Stimulated activated CD8-positive, alpha-beta memory T cell treated with anti-CD3 and anti-CD28 coated beads, Interleukin-7, amount 100 ng/mL, for 1 hour (primary cell): ENCODE measurements around the gene ACTR3.
"Not testable (repeated sequence)": the region's sequence is repeated elsewhere in the genome, so short reads cannot be mapped to it uniquely, and the experiment has no call there.

ENCODE experiments used
- DNase-seq, 2 donors: peaks; one replicate each; pipeline ENCODE4 v3.0.0-alpha.2; 2020; ENCODE audit warnings: low read depth in 2 of 2

Gene ACTR3

DNA sequence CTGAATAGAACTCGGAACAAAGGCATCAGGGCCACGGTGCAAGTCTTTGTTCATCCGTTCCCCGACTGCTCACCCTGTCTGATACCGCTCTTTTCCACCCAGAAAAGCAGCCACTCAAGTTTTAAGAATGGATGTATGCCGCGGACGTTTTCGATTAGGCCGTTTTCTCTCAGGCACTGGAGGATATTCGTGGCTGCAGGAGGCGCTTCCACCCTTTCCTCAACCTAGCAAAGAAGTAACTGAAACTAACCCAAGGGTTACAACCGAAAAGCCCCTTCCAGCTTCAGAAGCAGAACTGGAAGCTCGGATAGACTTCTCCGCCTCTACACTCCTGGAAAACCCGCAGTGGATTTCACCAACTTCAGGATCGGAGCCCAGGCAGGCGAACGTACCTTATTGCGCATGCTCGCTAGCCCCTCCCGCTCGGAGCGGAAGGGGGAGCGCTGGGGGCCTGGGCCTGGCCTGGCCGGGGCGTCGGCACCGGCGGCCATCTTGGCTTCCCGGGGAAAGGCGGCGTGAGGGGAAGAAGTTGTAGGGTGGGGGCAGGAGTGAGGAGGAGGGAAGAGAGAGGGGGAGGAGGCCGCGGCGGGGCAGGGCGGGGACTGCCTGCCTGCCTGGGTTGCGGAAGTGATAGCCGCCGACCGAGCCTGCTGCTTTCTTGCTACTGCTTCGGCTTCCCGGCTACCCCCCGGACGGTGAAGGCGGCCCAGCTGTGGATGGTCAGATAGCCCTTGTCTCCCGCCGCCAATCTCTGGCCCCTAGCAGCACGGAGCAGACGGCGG, at the start of gene ACTR3:
Gene ACTR3 (plus strand): TSS at position 619 of the 782 bp plus-strand sequence. CDS start 191 bp downstream, outside the sequence.
- DNase-seq = peak; percentile 95 to 97

DNA sequence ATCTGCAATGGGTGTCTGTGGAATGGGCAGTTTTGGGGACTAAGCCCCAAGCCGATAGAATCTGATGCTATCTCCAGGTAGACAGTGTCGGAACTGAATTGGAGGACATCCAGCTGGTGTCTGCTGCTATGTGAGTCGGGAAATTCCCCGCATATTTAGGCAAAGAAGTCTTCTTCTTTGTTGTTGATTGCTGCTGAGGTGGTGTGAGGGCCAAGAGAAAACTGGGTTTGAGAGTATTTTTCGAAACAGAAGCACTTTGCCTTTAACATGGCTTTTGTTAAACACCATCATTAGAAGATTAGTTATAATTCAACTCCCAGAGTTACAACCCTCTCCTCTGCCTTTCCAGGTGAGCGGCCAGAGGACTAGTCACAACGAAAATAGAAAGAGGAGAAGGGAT, 49.4 kb upstream of the ACTR3 start:
- DNase-seq = no peak

DNA sequence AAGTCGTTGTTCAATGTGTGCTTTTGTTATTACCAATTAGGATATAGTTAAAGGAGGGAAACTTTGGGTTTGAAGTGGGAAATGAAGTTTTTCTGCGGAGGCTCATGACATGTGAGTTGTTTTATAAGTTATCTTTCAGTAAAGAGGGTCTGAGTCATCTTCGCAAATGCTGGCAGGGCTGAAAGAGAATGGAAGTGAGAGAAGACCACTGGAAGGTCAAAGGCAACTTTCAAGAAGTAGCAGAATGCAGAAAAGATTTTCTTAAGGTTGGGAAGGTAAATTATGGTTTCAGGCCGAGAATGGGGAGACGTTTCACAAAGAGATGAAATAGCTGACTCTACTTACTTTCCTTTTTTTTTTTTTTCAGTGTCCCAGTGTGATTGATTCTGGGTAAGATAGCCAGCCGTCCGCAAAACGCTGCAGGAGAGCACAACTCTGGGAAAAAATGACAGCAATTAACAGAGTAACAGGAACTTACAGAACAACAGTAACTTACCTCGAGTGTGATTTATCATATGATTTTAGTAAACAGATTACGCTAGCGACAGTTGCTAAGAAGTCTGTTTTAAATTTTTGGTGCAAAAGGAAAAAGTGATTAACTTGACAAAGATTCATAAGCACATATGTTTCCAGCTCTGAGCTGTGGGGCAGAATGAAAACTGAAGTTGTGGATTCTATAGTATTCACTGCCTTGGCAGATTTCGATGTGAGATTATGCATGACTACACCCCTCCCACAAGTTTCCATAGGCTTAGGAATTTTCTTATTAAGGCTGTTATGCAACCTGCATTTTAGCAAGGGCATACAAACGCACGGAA, 46.8 kb upstream of the ACTR3 start:
- no peak for DNase-seq

DNA sequence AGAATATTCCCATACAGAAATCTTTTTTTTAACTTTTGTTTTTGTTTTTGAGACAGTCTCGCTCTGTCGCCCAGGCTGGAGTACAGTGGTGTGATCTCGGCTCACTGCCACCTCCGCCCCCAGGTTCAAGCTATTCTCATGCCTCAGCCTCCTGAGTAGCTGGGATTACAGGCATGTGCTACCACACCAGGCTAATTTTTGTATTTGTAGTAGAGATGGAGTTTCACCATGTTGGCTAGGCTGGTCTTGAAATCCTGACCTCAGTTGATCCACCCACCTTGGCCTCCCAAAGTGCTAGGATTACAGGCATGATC, 46.2 kb upstream of the ACTR3 start:
- not testable (repeated sequence) for DNase-seq

DNA sequence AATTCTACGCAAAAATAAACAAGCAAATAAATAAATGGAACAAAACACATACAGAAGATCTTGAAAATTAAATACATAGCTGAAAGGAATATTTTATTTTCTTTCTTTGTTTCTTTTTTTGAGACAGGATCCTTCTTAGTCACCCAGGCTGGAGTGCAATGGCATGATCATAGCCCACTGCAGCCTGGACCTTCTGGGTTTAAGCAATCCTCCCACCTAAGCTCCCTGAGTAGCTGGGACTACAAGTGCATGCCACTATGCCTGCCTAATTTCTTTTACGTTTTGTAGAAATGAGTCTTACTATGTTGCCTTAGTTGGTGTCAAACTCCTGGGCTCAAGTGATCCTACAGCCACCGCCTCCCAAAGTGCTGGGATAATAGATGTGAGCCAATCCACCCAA, 44.6 kb upstream of the ACTR3 start:
- DNase-seq = no peak

DNA sequence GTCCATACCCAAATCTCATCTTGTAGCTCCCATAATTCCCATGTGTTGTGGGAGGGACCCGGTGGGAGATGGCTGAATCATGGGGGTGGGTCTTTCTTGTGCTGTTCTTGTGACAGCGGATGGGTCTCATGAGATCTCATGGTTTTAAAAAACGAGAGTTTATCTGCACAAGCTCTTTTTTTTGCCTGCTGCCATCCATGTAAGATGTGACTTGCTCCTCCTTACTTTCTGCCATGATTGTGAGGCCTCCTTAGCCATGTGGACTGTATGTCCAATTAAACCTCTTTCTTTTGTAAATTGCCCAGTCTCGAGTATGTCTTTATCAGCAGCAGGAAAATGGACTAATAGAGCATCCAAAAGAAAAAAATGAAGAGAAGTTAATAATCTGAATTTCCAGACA, 44.1 kb upstream of the ACTR3 start:
- not testable (repeated sequence) for DNase-seq

DNA sequence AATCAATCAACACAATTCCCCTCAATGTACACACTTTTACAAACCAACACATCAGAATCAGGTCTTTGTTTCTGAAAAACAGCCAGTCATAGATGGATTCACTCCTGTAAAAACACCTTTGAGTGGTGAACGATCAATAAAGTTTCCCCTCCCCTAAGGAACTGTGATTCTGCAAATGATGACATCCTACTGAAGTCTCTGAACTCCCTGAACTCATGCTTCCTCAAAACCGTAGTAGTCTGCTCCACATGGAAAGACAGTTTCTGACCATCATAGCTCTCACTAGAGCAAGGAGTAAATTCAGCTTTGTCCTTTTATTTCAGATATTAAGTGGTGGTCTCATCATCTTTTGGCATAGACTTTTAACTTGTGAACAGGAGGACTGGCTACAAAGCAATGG, 43.5 kb upstream of the ACTR3 start:
- DNase-seq = no peak

DNA sequence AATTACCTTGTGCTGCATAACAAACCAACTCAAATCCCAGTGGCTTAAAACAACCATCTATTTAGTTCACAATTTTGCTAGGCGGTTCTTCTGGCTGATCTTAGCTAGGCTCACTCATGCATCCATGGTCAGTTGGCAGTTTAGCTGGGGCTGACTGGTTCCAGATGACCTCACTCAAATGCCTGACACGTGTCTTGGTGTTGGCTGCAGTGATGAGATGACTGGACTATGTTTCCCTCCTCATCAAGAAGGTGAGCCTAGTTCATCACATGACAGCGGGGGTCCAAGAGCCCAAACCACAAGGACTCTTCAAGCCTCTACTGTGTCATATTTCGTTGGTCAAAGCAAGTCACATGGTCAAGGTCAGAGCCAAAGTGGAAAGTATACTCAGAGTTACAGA, 42.7 kb upstream of the ACTR3 start:
- DNase-seq = no peak

DNA sequence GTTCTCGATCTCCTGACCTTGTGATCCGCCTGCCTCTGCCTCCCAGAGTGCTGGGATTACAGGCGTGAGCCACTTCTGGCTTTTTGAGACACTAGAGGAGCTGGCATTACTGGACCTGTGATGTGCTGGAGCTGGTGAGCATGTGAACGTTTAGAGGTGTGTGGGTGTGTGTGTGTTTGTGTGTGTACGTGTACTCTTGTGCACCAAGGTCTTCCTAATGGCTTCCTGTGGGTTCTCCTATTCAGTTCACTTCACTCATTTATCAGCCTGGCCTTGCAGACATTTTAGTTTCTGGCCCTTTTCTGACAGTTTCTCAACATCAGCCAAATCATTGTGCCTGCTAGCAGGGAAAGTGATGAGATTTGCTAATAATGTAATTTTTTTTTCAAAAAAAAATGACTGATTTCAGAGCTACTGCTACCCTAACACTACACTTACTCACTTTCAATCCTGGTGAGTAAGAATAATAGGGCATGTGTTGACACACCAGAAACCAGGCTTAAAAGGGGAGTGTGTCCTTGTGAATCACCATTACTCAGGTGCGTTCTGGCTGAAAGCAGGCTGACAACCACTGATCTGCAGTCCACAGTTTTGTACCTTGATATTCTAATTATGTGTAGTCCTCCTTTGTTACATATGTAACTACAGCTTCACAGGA, 41.0 kb upstream of the ACTR3 start:
- DNase-seq = no peak

DNA sequence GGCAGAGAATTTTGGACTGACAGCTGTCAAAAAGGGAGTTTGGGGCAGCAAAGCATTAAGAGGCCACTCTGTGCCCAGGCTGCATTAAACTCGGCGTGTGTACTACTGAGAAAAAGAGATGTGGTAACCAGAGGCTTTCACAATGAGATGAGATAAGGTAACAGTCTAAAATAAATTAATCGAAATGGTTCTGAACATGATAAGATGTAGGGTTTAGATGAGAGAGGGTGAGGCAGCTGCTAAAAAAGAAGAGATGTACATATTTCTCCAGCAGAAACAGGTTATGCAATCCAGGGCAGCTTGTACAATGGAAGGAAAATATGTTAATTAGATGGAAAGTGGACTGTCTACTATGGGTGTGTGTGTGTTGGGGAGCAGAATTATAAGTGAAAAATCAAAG, 39.2 kb upstream of the ACTR3 start:
- no peak for DNase-seq

DNA sequence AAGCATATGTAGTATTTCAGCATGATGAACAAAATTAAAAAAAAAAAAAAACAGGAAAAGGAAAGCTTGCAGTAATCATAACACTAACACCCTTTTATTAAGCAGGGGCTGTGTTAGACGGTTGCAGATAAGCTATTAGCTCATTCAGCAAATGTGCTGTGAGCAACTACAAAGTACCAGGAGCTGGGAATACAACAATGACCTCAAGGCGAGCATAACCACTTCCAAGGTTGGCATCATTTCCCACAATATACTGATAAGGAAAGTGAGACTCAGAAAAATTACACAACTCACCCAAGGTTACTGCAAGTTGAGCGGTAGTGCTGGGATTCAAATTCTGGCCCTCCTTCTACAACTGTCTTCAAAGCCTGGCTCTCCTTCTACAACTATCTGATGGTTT, 38.2 kb upstream of the ACTR3 start:
- DNase-seq = no peak

DNA sequence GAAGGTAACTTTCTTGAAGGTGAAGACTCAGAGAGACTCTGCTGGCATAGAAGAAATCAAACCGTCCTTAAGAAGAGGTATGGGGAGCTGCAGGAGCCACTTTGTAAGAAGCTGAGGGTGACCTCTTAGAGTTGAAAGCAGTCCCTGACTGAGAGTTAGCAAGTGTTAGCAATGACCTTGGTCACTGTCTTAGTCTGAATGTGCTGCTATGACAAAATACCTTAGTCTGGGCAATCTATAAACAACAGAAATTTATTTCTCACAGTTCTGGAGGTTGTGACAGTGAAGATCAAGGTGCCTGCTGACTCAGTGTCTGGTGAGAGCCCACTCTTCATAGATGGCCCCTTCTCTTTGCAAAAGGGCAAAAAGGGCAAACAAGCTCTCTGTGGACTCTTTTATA, 35.7 kb upstream of the ACTR3 start:
- no peak for DNase-seq

DNA sequence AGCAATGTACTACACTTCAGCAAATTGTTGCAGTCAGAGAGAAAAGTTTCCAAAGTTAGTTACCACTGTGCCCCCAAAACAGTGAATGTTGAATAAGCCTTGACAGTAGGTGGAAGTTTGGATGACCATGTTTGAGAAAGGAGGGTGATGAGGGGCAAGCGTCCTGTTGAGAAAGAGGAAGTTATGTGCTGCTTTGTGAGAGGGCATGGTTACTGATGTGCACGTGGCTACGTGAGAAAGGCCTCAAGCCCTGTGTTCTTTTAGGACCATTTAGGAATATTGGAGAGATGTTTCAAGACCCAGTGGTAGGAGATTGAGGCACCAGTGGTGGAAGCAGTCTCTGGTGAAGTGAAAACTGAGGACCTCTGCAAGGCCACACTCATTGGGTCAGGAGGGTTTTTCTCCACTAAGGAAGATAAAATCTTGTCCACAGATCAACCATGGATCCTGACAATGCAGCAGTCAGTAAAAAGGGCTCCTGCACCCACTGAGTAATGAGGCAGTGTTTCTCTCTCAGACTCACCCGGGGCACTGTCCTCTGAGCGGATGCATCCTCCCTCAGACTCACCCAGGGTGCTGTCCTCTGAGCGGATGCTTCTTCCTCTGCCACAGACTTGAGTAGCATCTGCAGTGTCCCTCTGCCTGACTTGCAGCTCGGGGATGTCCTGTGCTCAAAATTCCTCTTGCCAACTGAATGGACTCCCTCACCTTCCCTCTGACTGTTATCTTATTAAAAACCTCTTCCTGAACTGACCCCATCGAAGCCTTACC, 34.7 kb upstream of the ACTR3 start:
- no peak for DNase-seq

DNA sequence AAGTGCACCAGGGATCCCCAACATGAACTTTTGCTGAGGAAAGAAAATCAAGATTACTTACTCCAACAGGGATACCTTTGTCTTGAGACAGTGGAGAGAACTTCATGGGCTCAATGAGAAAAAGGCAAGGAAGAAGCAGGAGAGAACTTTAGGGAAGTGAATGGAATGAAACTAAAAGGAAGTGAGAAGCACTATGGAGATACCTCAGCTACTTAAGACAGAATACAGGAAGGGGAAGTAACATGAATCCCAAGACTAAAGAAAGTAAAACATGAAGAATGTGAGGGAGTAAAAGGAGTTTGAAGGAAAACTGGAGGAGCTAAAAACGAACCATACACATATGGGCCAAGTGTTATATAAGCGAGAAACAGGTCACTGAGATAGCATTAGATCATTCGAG, 32.4 kb upstream of the ACTR3 start:
- no peak for DNase-seq

DNA sequence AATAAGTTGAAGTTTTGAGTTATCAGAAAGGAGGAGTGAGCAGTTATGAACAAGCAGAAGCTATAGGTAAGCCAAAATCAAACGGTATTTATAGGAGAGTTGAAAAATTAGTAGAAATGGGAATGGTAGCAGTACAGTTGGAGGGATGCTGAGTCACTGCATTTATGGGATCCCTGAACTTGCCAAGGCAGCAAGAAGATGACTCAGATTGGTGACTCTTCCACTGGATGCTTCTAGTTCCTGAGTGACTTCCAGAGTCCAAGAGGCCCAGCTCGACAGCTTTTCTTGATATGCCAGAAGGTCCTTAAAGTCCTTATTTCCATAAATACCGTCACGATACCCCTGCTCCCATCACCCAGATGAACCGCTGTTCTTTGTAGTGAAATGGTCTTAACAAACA, 31.1 kb upstream of the ACTR3 start:
- DNase-seq = no peak

DNA sequence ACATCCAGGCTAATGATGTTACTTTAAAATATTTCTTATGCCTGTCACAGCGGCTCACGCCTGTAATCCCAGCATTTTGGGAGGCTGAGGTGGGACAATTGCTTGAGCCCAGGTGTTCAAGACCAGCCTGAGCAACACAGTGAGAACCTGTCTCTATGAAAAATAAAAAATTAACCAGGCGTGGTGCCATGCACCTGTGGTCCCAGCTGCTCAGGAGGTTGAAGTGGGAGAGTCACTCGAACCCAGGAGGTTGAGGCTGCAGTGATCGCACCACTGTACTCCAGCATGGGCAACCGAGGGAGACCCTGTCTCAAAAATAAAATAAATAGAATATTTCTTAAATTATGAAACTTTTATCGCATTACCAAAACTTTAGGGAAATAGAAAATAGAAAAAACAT, 28.1 kb upstream of the ACTR3 start:
- no peak for DNase-seq

DNA sequence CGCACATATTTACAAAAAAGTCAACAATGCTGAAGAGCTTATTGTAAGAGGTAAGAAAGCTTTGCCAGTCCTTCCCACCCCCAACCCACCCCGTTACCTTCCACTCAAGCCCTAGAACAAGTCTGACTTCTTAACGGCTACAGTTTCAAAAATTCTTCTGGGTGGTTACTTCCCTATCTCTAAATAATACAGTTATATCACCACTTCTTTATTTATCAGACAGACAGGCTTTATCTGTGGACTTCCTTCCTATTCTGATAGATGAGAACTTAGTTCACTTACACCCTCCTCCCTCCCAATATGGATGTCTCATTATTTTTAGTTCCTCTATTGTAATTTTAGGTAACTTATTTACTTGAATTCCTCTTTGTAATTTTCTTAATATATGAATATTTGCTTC, 26.7 kb upstream of the ACTR3 start:
- DNase-seq = no peak

DNA sequence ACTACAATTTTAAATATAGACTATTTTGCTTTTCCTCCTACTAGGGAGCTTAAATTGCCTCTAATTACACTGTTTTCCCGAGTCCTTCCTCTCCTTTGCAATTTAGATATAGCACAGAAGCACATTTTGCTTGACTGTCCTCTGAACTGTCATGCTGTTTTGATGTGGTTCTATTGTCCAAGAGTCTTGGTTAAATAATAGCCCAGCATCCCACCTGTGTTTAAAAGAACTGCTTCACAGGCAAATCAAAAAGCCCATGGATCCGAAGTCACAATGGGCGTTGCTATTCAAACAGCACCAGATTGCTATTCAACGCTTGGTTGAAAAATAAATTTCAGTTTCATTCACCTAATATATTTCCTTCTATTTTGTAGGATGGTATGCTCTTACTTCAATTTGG, 22.3 kb upstream of the ACTR3 start:
- no peak for DNase-seq

DNA sequence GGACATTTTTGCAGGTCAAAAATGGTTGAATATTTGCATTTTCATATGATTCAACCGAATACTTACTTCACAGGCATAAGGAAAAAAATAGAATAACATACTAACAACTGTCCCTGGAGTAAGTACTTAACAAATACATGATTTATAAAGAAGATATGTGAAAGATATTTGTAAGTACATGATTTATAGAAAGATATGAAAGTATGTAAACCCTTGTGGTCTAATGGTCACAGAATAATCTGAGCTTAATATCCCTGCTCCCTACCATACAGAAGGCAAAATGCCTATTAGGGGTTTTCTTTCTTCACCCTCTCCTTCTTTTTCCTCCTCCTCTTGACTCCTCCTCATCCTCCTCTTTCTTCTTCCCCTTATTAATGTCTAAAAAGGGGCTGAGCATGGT, 20.6 kb upstream of the ACTR3 start:
- DNase-seq = no peak

DNA sequence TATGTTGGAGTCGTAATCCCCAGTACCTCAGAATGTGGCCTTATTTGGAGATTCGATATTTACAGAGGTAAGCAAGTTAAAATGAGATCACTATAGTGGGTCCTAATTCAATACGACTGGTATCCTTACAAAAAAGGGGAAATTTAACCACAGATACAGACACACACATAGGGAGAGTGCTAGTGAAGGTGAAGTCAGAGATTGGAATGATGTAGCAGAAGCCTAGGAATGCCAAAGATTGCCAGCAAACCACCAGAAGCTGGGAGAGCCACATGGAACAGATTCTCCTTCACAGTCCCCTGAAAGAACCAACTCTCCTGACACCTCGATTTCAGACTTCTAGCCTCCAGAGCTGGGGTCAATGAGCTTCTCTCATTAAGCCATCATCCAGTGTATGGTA, 17.7 kb upstream of the ACTR3 start:
- no peak for DNase-seq

DNA sequence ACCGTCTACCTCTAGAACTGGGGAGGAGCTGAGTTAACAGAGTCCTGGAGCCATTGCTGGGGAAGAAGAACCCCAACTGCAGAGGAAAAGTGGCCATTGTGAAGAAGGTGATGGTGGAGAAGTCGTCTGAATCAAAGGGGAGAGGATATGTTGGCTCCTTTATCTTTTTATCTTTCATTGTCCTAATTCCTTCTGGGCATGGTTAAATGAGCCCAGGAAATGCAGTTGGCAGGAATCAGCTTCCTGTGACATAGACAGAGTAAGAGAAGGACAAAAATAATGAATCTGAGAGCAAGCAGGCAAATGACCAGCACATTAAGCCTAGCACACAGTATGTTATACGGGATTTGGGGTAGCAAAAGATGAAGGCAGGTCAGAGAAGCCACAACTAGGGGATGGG, 16.0 kb upstream of the ACTR3 start:
- no peak for DNase-seq

DNA sequence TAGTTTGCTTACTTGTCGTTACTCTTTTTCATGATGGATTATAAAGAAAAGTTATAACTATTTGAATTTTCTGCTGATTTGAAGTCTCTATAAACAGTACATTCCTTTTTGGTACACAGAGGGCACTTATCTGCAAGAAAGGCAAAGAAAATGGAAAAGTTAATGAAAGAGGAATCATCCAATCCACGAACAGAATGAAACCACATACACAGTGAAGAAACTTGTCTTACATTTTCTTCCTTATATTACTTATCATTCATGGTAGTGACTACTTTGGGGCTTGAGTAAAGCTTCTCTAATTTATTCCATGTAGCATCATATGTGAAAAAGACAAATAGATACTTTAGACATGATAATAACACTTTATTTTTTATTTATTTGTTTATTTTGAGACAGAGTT, 14.8 kb upstream of the ACTR3 start:
- DNase-seq = no peak
